OCI-LY7 (cell line): Measurements from ENCODE around the gene MIOX. TPM values are rescaled to one million over a fixed set of nuclear protein-coding genes. Genes with fewer than 3 reads are reported as not detected.

Experiments used
- BruUV-seq: library from RNA; stranded (reverse); fragments of 400-500 nt; replicated peaks from 2 replicates; lab custom pipeline; 2021; lab: Mats Ljungman, UMichigan
- CTCF ChIA-PET: fragments of 300-600 bp; sonication (Branson Sonifier 250); formaldehyde crosslinking; loops from one replicate; lab custom pipeline; 2022; ENCODE audit warnings: antibody characterized with exemption; ENCODE audit not compliant: unreplicated experiment; lab: Charles Lee
- POLR2A ChIA-PET: fragments of 300-600 bp; sonication (Branson Sonifier 250); formaldehyde crosslinking; loops from one replicate; lab custom pipeline; 2022; ENCODE audit warnings: antibody characterized with exemption; lab: Charles Lee
- DNase-seq: peaks from one replicate; pipeline ENCODE4 v3.0.0-alpha.2; 2015; ENCODE audit warnings: low spot score
- H2AFZ ChIP-seq: fragments of 200-600 bp; sonication (generic), shearing (Covaris generic); 2 replicates; pipeline ENCODE4 v1.6.1; 2014; ENCODE audit warnings: mild to moderate bottlenecking, antibody characterized with exemption, low read length, moderate library complexity
- H3K27ac ChIP-seq: fragments of 200-600 bp; sonication (generic); 2 replicates; pipeline ENCODE4 v1.5.1; 2014; ENCODE audit warnings: mixed run types, low read depth, mild to moderate bottlenecking, moderate library complexity, low read length, inconsistent platforms; ENCODE audit not compliant: poor library complexity, severe bottlenecking
- H3K36me3 ChIP-seq: fragments of 200-600 bp; sonication (generic); 2 replicates; pipeline ENCODE4 v1.6.1; 2014; ENCODE audit warnings: mild to moderate bottlenecking, antibody characterized with exemption, low read length, moderate library complexity, mixed read lengths; ENCODE audit not compliant: insufficient read depth
- H3K4me1 ChIP-seq: fragments of 200-600 bp; sonication (generic); 2 replicates; pipeline ENCODE4 v1.5.1; 2014; ENCODE audit warnings: mild to moderate bottlenecking, low read length; ENCODE audit not compliant: insufficient read depth, poor library complexity, severe bottlenecking
- H3K4me2 ChIP-seq: fragments of 200-600 bp; sonication (generic); 2 replicates; pipeline ENCODE4 v1.6.1; 2014; ENCODE audit warnings: mild to moderate bottlenecking, low read length
- H3K4me3 ChIP-seq: fragments of 200-600 bp; sonication (generic); 2 replicates; pipeline ENCODE4 v1.5.1; 2014; ENCODE audit warnings: mild to moderate bottlenecking, low read depth, low read length; ENCODE audit not compliant: poor library complexity, severe bottlenecking
- H3K79me2 ChIP-seq: fragments of 200-600 bp; sonication (generic); 2 replicates; pipeline ENCODE4 v1.6.1; 2016; ENCODE audit warnings: low read depth, mild to moderate bottlenecking, low read length, moderate library complexity, mixed read lengths; ENCODE audit not compliant: insufficient read depth
- H3K9me2 ChIP-seq: fragments of 200-600 bp; sonication (generic); 2 replicates; pipeline ENCODE4 v1.6.1; 2016; ENCODE audit warnings: mild to moderate bottlenecking, low read length, mixed read lengths; ENCODE audit not compliant: insufficient read depth
- H3K9me3 ChIP-seq: fragments of 200-600 bp; sonication (generic); 2 replicates; pipeline ENCODE4 v1.6.1; 2014; ENCODE audit warnings: mild to moderate bottlenecking, mixed run types, low read length, mixed read lengths
- H4K20me1 ChIP-seq: fragments of 200-600 bp; sonication (generic); 2 replicates; pipeline ENCODE4 v1.6.1; 2014; ENCODE audit warnings: mild to moderate bottlenecking, antibody characterized with exemption, low read length, moderate library complexity, mixed read lengths; ENCODE audit not compliant: insufficient read depth
- EZH2phosphoT487 ChIP-seq: fragments of 200-600 bp; sonication (generic); IDR thresholded peaks from 2 replicates; pipeline ENCODE4 v1.6.1; 2018; ENCODE audit warnings: low read depth, borderline replicate concordance, mild to moderate bottlenecking, mixed run types, antibody characterized with exemption, low read length, moderate library complexity, mixed read lengths
- intact Hi-C: fragments of 100-400 bp; cut with micrococcal nuclease; formaldehyde crosslinking; loops from one replicate; pipeline ENCODE4 v1.10.0; 2022; ENCODE audit not compliant: unreplicated experiment
- total RNA-seq, 2 experiments: library from RNA; depleted of rRNA in 1 of 2; stranded (reverse); fragments of >200 nt in 1 of 2; shearing (Covaris generic) in 1 of 2; gene quantifications; 2 replicates each; pipeline ENCODE4 v1.2.3, GENCODE V29; 2014 to 2022
- TF ChIP-seq, protein P1 (sequence below): fragments of 200-600 bp; sonication (generic); conservative IDR thresholded peaks from 2 replicates; pipeline ENCODE4 v1.5.1; 2014; ENCODE audit warnings: mild to moderate bottlenecking, antibody characterized with exemption, low read length, moderate library complexity, mixed read lengths

The MIOX gene
- total RNA-seq, 2 experiments from 2014 or later, result 0.53 TPM; not detected in 1

DNA sequence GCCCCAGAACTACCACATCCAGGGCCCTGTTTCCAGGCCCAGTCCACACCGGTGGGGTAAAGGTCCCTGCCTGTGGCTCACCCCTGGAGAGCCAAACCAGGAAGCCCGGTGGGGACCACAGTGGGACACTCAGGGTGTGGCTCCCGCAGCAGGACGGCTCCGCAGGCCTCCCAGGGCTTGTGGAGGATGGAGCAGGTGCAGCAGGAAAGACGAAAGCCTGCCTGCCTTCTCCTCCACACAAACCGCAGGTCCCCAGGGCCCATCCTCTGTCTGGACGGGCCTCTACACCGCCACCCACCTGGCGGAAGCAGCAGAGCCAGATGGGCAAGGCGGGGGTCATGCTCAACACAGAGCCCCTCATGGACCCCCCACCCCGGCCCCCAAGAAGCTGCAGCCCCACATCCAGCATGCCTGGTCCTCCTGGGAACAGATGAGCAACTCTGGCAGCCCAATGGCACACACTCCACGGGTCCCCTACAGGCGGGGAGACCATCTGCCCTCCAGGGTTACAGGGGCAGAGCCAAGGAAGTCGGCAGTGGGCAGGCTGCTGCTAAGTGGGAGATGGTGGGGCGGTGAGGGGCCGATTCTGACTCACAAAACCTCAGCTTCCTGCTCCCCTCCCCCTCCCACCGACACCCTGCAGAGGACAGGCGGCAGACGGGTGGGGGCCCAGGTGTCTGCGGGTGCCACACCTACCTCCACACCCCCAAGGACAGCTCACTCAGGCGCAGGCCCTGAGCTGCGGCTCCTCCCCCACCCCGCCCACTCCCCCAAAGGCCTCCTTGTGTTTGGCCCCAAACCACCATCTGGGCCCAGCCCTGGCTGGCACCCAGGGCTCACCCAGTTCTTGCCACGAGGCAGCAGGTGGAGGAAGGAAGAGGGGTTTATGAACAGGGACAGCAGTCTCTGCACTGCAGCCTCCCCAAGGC lies 17.0 kb upstream of the MIOX start:
- Histone ChIP-seq H3K9me3 (no peaks in the 10 kb centered on the region), H3K79me2 (peaks cover 64% of the 10 kb centered on the region), H3K4me3 (peak overlapping the region; percentile 96), H3K4me2 (peak overlapping the region; percentile 99), H3K4me1 (peaks cover 68% of the 10 kb centered on the region), H2AFZ (no peak overlapping the region), H3K36me3 (peaks cover 57% of the 10 kb centered on the region), H4K20me1 (peaks cover 6% of the 10 kb centered on the region; the same call in 1 of the 2 replicates), H3K27ac (peak overlapping the region; percentile 95), H3K9me2 (no peaks in the 10 kb centered on the region)
- TF ChIP-seq EZH2phosphoT487, result no peak
- TF ChIP-seq, protein P1, sequence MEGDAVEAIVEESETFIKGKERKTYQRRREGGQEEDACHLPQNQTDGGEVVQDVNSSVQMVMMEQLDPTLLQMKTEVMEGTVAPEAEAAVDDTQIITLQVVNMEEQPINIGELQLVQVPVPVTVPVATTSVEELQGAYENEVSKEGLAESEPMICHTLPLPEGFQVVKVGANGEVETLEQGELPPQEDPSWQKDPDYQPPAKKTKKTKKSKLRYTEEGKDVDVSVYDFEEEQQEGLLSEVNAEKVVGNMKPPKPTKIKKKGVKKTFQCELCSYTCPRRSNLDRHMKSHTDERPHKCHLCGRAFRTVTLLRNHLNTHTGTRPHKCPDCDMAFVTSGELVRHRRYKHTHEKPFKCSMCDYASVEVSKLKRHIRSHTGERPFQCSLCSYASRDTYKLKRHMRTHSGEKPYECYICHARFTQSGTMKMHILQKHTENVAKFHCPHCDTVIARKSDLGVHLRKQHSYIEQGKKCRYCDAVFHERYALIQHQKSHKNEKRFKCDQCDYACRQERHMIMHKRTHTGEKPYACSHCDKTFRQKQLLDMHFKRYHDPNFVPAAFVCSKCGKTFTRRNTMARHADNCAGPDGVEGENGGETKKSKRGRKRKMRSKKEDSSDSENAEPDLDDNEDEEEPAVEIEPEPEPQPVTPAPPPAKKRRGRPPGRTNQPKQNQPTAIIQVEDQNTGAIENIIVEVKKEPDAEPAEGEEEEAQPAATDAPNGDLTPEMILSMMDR, result 0 out of 2 replicates have a peak, but pooled peaks have one; percentile 21
- no TSS peak for BruUV-seq
- intact Hi-C loops, result loop anchor here (1.0 to 10.0 kb wide), 6 partner anchors 20 to 277 kb away; partner anchors contain the start of genes ARSA, SCO2 and TUBGCP6
- ChIA-PET CTCF (interaction anchor here (1.3 to 2.5 kb wide), 2 partner anchors 56 to 152 kb away, joined by 6 to 7 read pairs; partner anchors contain the start of gene SCO2), POLR2A (interaction anchor here (1.0 to 1.9 kb wide), 7 partner anchors 18 to 176 kb away, joined by 3 to 7 read pairs (median 4); partner anchors contain the start of genes LMF2 and NCAPH2)
- peak; percentile 98 for DNase-seq

DNA sequence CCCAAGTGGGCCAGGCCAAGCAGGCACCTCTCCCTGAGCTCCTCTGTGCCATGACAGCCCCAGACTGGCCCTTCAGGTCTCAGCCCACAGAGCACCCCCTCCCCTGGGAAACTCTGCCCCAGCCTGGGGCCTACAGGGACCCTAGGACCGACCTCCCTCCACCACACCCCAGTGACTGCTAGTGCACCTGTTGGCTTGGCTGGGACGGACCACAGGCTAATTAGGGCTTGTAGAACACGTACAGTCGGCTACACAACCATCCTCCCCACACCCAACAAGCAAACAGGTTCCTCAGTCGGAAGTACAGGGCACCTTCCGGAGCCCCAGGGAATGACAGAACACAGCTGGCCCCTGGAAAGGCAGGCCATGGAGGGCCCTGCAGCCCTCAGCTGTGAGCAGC lies 16.2 kb upstream of the MIOX start:
- peaks cover 73% of the 10 kb centered on the region for H3K4me1 ChIP-seq
- no peaks in the 10 kb centered on the region for H3K9me2 ChIP-seq
- intact Hi-C loops, result loop anchor here (1.0 to 10.0 kb wide), 4 partner anchors 150 to 278 kb away; partner anchors contain the start of genes ARSA and TUBGCP6
- H3K9me3 ChIP-seq, result no peaks in the 10 kb centered on the region
- CTCF ChIA-PET, result interaction anchor here (0.7 to 2.5 kb wide), 3 partner anchors 37 to 151 kb away, joined by 4 to 7 read pairs (median 6); partner anchors contain the start of genes LMF2, NCAPH2 and SCO2
- peak; percentile 93 for DNase-seq
- TF ChIP-seq EZH2phosphoT487, result no peak
- TF ChIP-seq, protein P1, result no peak
- peaks cover 6% of the 10 kb centered on the region; the same call in 1 of the 2 replicates for H4K20me1 ChIP-seq
- no peak overlapping the region for H2AFZ ChIP-seq
- BruUV-seq, result no TSS peak
- peaks cover 64% of the 10 kb centered on the region for H3K79me2 ChIP-seq
- peaks cover 48% of the 10 kb centered on the region for H3K36me3 ChIP-seq
- peak overlapping the region; percentile 95 for H3K27ac ChIP-seq
- POLR2A ChIA-PET, result interaction anchor here (0.7 to 1.9 kb wide), 7 partner anchors 18 to 177 kb away, joined by 3 to 7 read pairs (median 4); partner anchors contain the start of genes LMF2 and NCAPH2
- peak overlapping the region; percentile 99 for H3K4me2 ChIP-seq
- peak overlapping the region; percentile 96 for H3K4me3 ChIP-seq
